GM04504 (cell line): ENCODE results near the gene CPVL.

Source experiments
- DNase-seq: peaks from one replicate; pipeline ENCODE4 v3.0.0-alpha.2; 2012; ENCODE audit warnings: low read depth

The CPVL gene

DNA sequence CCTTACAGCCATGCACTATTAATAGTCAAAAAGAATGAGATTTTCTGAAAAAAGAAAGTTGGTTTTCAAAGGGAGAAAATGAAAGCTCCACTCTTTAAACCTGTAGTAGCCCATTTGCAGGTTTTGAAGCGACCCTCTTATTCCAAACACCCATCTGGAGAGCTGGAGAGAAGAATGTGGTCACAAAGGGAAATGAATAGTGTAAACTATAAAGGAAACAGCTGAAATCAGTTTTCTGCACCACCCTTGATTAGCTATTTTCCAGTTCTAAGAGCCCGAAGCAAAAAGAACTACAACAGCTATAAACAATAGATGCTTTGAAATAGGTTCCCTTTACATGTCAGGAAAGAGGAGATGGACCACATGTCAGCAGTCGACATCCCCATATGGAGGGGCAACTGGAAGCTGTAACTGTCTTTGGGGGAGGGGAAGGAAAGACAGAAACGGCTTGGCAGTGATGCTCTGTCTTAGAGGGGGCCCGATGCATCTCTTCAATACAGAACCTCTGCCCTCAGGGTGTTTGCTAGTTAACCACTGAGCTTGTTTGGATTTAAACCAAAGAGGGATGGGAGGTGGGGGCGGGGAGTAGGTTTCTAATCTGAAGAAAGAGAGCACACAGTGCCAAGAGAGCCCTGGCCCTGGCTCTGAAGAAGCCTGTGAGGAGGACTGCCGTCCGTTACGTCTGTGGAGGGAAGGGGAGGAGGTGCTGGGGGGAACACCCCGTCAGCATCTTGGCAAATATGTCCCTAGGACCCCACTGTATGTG is 55.3 kb downstream of the CPVL start:
- DNase-seq: no peak

DNA sequence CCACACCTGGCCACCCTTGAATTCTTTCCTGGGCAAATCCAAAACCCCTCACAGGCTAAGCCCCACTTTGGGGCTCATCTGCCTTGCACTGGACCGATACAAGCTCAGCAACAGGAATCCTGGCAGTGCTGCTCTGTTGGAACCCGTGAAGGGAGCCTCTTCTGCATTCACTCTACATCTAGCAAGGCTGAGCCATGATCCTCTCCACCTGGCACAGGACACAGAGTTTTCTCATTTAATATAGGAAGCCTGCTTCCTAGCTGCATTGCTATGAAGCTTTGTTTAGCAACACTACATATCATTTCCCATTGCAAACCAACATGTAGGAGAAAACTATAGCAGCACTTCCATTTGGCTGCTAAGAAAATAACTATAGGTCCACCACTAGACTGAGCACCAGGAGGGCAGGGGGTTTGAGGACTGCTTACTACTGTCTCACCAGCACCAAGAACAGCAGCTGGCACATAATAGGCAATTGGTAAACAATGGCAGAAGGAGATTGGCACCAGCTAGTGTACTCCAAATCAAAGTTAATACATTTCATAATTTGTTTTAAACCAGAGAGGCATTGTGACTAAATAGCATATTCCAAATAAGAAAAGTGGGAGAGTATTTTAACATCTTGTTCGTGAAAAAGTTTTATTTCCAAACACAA is 56.1 kb downstream of the CPVL start:
- DNase-seq: no peak

- no peak for DNase-seq
Observed at GRCh38 chr7:29087840-29088170, 58.5 kb downstream of the CPVL start.

GRCh38 chr7:29086545-29086944 is 59.8 kb downstream of the CPVL start:
- DNase-seq: no peak

- DNase-seq: no peak
Observed at GRCh38 chr7:29084832-29085231, 61.5 kb downstream of the CPVL start.

GRCh38 chr7:29080803-29081202 is 65.5 kb downstream of the CPVL start:
- DNase-seq: no peak

- DNase-seq: no peak
Observed at GRCh38 chr7:29078311-29079260, 67.8 kb downstream of the CPVL start.

DNA sequence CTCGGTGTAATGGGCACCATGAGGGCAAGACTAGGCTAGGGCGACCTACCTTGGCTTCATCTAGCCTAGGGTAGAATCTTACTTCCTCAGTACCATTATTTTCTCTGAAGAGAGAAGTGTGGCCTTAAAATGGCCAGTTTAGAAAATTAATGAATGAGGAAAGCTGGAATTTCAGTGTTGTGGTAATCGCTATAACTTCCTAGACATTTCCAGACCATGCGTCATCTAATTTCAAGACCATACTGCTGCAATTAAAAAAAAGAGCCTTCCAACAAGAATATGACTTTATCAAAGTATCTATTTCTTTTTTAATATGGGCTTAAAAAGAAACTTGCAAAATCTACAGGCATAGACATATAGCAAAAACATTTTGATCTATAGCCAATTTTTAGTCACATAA is 68.5 kb downstream of the CPVL start:
- DNase-seq: no peak

DNA sequence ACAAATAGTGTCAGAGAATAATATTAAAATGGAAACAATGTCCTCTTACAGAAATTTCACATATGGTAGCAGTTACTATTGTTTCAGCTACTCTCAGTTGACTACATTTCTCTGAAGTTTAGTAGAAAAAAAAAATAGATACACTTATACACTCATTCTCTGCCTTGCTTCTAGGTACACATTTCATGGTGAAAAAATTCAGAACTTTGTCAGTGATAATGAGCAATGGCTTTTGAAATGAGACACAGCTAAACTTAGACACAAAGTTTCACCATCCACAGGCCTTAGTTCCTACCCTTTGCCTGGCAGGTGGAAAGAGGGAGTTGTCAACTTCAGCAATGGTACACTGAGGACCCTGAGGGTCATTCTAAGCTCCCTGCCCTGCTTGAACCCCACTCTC is 69.2 kb downstream of the CPVL start:
- DNase-seq: no peak

DNA sequence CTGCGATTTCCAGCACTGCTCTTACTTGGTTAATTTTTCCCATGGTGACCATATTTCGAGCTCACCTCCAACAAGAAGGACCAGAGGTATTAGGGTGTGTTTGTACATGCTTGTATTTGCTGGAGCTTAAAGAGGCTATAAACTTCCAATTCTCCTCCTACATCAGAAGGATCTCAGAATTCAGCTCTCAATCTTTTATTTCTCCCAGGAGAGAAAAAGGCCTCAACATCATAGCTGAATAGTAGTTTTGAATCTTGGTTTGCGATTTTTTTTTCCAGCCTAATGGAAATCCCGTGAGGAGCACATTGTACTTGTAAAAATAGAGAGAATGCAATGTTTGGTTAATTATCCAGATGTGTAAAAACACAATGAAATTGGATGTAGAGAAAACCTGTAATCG is 69.7 kb downstream of the CPVL start:
- no peak for DNase-seq

- no peak for DNase-seq
Observed at GRCh38 chr7:29075606-29076005, 70.7 kb downstream of the CPVL start.

DNA sequence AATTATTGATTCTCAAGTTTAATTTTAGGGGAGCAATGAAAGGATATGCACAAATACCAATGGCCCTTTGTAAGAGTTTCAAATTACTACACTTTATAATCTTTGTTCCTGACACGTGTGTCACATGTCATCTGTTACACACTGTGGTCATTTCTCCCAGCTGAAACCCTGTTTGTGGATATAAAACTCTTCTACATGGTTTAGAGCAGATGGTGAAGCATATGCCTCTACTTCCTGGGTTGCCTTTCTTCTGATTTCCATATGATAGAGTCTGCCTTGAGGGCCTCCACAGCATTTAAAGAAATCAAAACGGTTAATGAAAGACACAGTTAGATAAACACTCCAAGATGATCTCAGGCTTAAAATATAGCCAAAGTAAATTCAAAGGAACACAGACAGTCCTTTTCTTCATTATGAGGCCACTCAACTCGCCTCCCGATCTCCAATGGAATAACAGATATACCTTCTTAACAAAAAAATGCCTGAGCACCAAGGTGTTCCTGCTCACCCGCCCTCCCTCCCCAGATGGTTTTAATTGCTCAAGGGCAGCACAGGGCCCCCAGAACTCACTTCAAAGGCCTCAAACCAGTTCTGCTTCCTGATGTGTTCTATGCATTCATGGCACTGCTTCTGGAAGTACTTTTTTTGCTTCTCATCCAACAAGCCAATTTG is 75.0 kb downstream of the CPVL start:
- DNase-seq: no peak

DNA sequence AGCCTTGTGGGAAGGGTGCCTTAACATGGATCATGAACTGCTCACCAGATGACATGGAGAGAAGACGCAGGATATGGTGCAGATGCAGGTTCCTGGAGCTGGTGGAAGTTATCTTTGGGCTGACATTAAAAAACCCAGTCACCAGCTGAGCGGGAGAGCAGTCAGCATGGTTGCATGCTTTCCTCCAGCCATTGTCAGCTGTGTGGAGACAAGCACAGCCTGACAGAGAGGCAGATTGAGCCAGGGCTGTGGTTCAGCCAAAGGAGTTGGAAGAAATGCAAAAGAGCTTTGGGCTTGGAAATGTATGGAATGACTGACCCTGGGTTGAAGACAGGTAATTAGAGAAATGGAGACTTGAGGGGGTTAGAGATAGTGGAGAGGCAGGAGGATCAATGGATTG is 79.7 kb downstream of the CPVL start:
- no peak for DNase-seq

GRCh38 chr7:29065181-29065857 is 81.0 kb downstream of the CPVL start:
- no peak for DNase-seq

DNA sequence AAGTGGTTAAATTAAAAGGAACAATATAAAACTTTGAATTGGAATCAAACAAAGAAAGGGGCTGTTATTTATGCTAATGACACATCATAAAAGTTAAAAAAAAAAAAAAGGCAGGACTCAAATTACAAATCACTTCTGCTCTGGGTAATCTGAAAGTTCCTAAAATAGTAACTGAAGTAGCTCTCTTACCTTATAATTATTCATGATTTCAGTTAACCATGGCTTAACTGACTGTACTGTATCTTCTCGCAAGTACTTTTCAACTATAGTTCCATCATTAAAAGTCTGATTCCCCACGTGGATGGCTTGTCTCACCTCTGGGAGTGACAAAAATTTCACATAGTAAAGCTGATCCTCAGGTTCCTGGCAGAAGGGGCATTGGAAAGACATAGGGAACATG is 82.5 kb downstream of the CPVL start:
- no peak for DNase-seq

GRCh38 chr7:29063236-29063635 is 83.1 kb downstream of the CPVL start:
- DNase-seq: no peak

- DNase-seq: no peak
Observed at GRCh38 chr7:29053105-29053872, 93.0 kb downstream of the CPVL start.

DNA sequence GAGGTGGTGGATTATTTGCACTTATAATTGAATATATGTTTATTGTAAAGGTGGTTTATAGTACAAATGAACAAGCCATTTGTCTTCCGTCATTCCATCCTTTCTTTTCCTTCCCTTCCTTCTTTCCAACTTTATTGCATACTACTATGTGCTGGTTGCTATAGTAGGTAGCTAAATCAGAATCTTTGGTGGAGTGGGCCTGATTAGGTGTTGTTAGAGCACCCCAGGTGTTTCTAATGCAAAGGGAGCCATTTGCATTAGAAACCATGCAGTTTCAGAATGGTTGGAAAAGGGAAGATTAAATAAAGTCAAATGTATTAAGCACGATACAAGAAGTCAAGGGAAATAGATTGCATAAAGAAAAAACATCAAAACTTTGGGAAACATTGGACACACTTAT is 99.4 kb downstream of the CPVL start:
- no peak for DNase-seq

DNA sequence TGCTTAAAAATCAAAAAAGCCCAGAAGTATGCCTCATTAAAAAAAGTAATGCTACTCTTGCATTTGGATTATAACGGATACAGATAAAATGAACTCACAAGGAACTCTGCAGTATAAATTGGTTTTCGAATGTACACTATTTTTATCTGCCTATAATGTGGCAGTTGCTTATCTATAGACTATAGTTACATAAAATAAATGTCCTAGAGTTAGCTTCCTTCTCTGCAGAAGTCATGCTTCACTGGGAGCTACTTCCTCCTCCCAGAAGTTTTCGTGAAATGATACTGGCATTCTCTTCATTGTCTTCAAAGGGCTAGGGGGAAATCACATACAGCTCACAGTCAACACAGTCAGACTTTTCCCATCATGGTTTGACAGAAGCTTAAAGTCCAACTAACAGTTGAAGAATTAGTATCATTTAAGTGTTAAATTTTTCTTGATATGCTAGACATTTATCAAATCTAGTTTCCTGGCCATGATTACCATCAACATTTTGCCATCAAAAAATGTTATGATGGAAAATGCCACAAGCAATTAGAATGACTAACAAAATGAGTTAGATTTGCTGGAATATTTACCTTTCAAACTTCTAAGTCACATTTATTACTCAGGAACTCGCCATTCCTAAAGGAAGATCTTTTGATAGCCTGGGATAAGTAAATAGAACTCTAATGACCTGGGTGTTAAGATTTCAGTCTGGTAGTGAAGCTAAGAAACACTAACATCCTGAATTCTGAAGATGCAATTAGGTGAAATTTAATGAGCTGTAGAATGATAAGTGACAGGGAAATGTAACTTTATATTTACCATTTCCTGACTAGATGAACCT is 100.9 kb downstream of the CPVL start:
- no peak for DNase-seq

- DNase-seq: no peak
Observed at GRCh38 chr7:29044554-29044953, 101.8 kb downstream of the CPVL start.
